ENCODE measurements around the gene GINS2.

DNA sequence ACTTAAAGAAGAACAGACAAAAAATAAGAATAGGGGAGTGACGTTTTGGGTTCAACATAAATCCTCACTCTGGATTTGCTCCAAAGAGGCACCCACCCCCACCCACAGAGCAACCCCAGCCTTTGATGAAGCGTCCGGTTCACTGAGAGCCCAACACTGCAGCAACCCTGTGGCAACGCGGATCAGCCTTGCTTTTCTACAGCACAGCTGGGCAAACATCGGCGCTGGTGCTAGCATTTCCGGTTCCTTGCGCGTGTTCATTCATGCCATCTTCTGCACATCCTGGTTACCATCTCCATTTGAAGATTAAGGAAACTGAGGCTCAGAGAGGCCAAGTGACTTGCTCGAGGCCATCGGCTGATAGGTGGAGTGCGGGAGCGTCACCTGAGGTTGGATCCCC is 8.7 kb upstream of the GINS2 start:
- TF ChIP-seq, protein P1, sequence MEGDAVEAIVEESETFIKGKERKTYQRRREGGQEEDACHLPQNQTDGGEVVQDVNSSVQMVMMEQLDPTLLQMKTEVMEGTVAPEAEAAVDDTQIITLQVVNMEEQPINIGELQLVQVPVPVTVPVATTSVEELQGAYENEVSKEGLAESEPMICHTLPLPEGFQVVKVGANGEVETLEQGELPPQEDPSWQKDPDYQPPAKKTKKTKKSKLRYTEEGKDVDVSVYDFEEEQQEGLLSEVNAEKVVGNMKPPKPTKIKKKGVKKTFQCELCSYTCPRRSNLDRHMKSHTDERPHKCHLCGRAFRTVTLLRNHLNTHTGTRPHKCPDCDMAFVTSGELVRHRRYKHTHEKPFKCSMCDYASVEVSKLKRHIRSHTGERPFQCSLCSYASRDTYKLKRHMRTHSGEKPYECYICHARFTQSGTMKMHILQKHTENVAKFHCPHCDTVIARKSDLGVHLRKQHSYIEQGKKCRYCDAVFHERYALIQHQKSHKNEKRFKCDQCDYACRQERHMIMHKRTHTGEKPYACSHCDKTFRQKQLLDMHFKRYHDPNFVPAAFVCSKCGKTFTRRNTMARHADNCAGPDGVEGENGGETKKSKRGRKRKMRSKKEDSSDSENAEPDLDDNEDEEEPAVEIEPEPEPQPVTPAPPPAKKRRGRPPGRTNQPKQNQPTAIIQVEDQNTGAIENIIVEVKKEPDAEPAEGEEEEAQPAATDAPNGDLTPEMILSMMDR (conservative IDR thresholded peaks at IDR 0.05 in 1 of 2, IDR thresholded peaks at IDR 0.05 in 1 of 2; ENCODE audit: extremely low read depth in 1 of 2, insufficient read depth in 1 of 2, low read depth in 1 of 2, low read length in 2 of 2): no peak
- TF ChIP-seq EZH2 (IDR thresholded peaks at IDR 0.05; ENCODE audit: borderline replicate concordance, low read length): no peak
